PC-3 (cell line): ENCODE measurements around the gene MEF2C. TPM values are rescaled to one million over a fixed set of nuclear protein-coding genes. Genes with fewer than 3 reads are reported as not detected.

Source experiments
- ATAC-seq: fragments of 200-7000 bp; cut with Tn5 transposase; 2 replicates; pipeline ENCODE4 v1.9.1; 2020; ENCODE audit warnings: mild to moderate bottlenecking, moderate library complexity
- BruUV-seq: library from RNA; stranded (reverse); fragments of 400-500 nt; replicated peaks from 2 replicates; lab custom pipeline; 2021; lab: Mats Ljungman, UMichigan
- CTCF ChIA-PET: fragments of 300-600 bp; sonication (Branson Sonifier 250); formaldehyde crosslinking; loops from one replicate; lab custom pipeline; 2022; ENCODE audit warnings: antibody characterized with exemption; lab: Charles Lee
- POLR2A ChIA-PET: fragments of 300-600 bp; sonication (Branson Sonifier 250); formaldehyde crosslinking; loops from one replicate; lab custom pipeline; 2022; ENCODE audit warnings: antibody characterized with exemption; ENCODE audit not compliant: unreplicated experiment; lab: Charles Lee
- DNase-seq: peaks from one replicate; pipeline ENCODE4 v3.0.0-alpha.2; 2015
- H2AFZ ChIP-seq: fragments of 300-600 bp; sonication (generic); 2 replicates; pipeline ENCODE4 v1.6.0; 2016; ENCODE audit warnings: antibody characterized with exemption, low read length
- H3F3A ChIP-seq: fragments of 300-600 bp; sonication (generic); one replicate; pipeline ENCODE4 v1.6.0; 2017; ENCODE audit warnings: antibody characterized with exemption, low read length, control low read depth, mild to moderate bottlenecking; ENCODE audit not compliant: unreplicated experiment
- H3K27ac ChIP-seq: fragments of 300-600 bp; sonication (generic); 2 replicates; pipeline ENCODE4 v1.5.1; 2016; ENCODE audit warnings: mild to moderate bottlenecking, low read length
- H3K27me3 ChIP-seq: fragments of 300-600 bp; sonication (generic); 2 replicates; pipeline ENCODE4 v1.6.1; 2016; ENCODE audit warnings: low read length, mixed read lengths
- H3K36me3 ChIP-seq: fragments of 300-600 bp; sonication (generic); 2 replicates; pipeline ENCODE4 v1.6.1; 2016; ENCODE audit warnings: low read depth, mixed run types, low read length, mixed read lengths
- H3K4me1 ChIP-seq: fragments of 300-600 bp; sonication (generic); 2 replicates; pipeline ENCODE4 v1.5.1; 2016; ENCODE audit warnings: low read length; ENCODE audit not compliant: insufficient read depth
- H3K4me2 ChIP-seq: fragments of 300-600 bp; sonication (generic); 2 replicates; pipeline ENCODE4 v1.6.0; 2016; ENCODE audit warnings: low read length
- H3K4me3 ChIP-seq: fragments of 300-600 bp; sonication (generic); 2 replicates; pipeline ENCODE4 v1.5.1; 2016; ENCODE audit warnings: mild to moderate bottlenecking, low read length, mixed read lengths
- H3K79me2 ChIP-seq: fragments of 300-600 bp; sonication (generic); 2 replicates; pipeline ENCODE4 v1.6.1; 2017; ENCODE audit warnings: low read length, mixed read lengths
- H3K9ac ChIP-seq: fragments of 300-600 bp; sonication (generic); 2 replicates; pipeline ENCODE4 v1.6.0; 2016; ENCODE audit warnings: mild to moderate bottlenecking, low read length
- H3K9me2 ChIP-seq: fragments of 300-600 bp; sonication (generic); replicated peaks from 2 replicates; pipeline ENCODE4 v1.6.1; 2016; ENCODE audit warnings: mixed run types, low read length, mixed read lengths
- H3K9me3 ChIP-seq: fragments of 300-600 bp; sonication (generic); 2 replicates; pipeline ENCODE4 v1.6.1; 2016; ENCODE audit warnings: low read length, mixed read lengths
- H4K20me1 ChIP-seq: fragments of 300-600 bp; sonication (generic); 2 replicates; pipeline ENCODE4 v1.6.1; 2016; ENCODE audit warnings: low read length, mixed read lengths
- CTCF ChIP-seq: fragments of 300-600 bp; sonication (generic); conservative IDR thresholded peaks from 2 replicates; pipeline ENCODE4 v1.5.1; 2017; ENCODE audit warnings: antibody characterized with exemption, low read depth, mild to moderate bottlenecking, low read length
- EZH2 ChIP-seq: fragments of 300-600 bp; sonication (generic); IDR thresholded peaks from one replicate; pipeline ENCODE4 v1.6.1; 2017; ENCODE audit warnings: antibody characterized with exemption, mild to moderate bottlenecking, low read length; ENCODE audit not compliant: unreplicated experiment
- EZH2phosphoT487 ChIP-seq: fragments of 300-600 bp; sonication (generic); IDR thresholded peaks from 2 replicates; pipeline ENCODE4 v1.6.1; 2018; ENCODE audit warnings: mild to moderate bottlenecking, antibody characterized with exemption, low read length, borderline replicate concordance
- intact Hi-C: fragments of 100-400 bp; cut with micrococcal nuclease; formaldehyde crosslinking; loops from 2 replicates; pipeline ENCODE4 v1.9.0; 2023
- total RNA-seq: library from RNA; depleted of rRNA; stranded (reverse); fragments of >200 nt; gene quantifications from 2 replicates; pipeline ENCODE4 v1.2.3, GENCODE V29; 2014

The MEF2C gene
- total RNA-seq, 1 experiment from 2014 or later = 8.0 TPM

- Histone ChIP-seq H3K36me3 (no peaks in the 10 kb centered on the region), H4K20me1 (no peaks in the 10 kb centered on the region), H3K27me3 (no peaks in the 10 kb centered on the region), H3K27ac (no peak overlapping the region), H3F3A (no peaks in the 10 kb centered on the region), H3K4me2 (0 out of 2 replicates have a peak overlapping the region, but pooled peaks have one; percentile 53), H2AFZ (no peak overlapping the region; the same call in 1 of the 2 replicates), H3K79me2 (no peaks in the 10 kb centered on the region), H3K9ac (no peak overlapping the region), H3K9me3 (no peaks in the 10 kb centered on the region), H3K4me1 (peaks cover 6% of the 10 kb centered on the region; the same call in 1 of the 2 replicates), H3K9me2 (no peaks in the 10 kb centered on the region), H3K4me3 (no peak overlapping the region)
- CTCF ChIA-PET = interaction anchor here (0.6 kb wide), 1 partner anchor 536 kb away, joined by 4 read pairs; no protein-coding TSS in a partner anchor
- POLR2A ChIA-PET = no interaction called here
- no peak for DNase-seq
- BruUV-seq = no TSS peak
- TF ChIP-seq EZH2phosphoT487 (no peak), EZH2 (no peak), CTCF (no peak)
- ATAC-seq = no peak
- intact Hi-C loops = no loop called here
Observed at GRCh38 chr5:88677376-88677895, 205.5 kb downstream of the MEF2C start.

GRCh38 chr5:88676637-88677375 lies 206.2 kb downstream of the MEF2C start:
- no peaks in the 10 kb centered on the region for H3K36me3 ChIP-seq
- H3K4me1 ChIP-seq = peaks cover 6% of the 10 kb centered on the region; the same call in 1 of the 2 replicates
- H3K27me3 ChIP-seq = no peaks in the 10 kb centered on the region
- TF ChIP-seq EZH2 (no peak), CTCF (no peak), EZH2phosphoT487 (no peak)
- no peaks in the 10 kb centered on the region for H3K9me3 ChIP-seq
- ATAC-seq (no peak), DNase-seq (no peak)
- no peak overlapping the region for H3K4me3 ChIP-seq
- intact Hi-C loops = no loop called here
- no peak overlapping the region for H3K9ac ChIP-seq
- POLR2A ChIA-PET = interaction anchor here (0.5 kb wide), 1 partner anchor 410 kb away, joined by 4 read pairs; no protein-coding TSS in a partner anchor
- H3K79me2 ChIP-seq = no peaks in the 10 kb centered on the region
- no TSS peak for BruUV-seq
- no peaks in the 10 kb centered on the region for H4K20me1 ChIP-seq
- CTCF ChIA-PET = interaction anchor here (0.6 kb wide), 1 partner anchor 536 kb away, joined by 4 read pairs; no protein-coding TSS in a partner anchor
- H3K4me2 ChIP-seq = no peak overlapping the region
- no peaks in the 10 kb centered on the region for H3K9me2 ChIP-seq
- no peak overlapping the region for H2AFZ ChIP-seq
- H3F3A ChIP-seq = no peaks in the 10 kb centered on the region
- no peak overlapping the region for H3K27ac ChIP-seq
